Gastroesophageal sphincter (tissue), 4 donors: Measurements from ENCODE around the gene ANKRD24. TPM values are rescaled to one million over a fixed set of nuclear protein-coding genes. Genes with fewer than 3 reads are reported as not detected.
"Not testable (repeated sequence)": the region's sequence is repeated elsewhere in the genome, so short reads cannot be mapped to it uniquely, and the experiment has no call there.

Experiments
- ATAC-seq: fragments of 150-250 bp; one replicate; pipeline ENCODE4 v1.9.1; 2016; ENCODE audit warnings: mild to moderate bottlenecking, moderate library complexity
- H3K27ac ChIP-seq, 4 donors: fragments of 200-600 bp; sonication (generic) in 3 of 4; 1 replicate in 3 of 4; 2 replicates in 1 of 4; pipeline ENCODE4 v1.5.1; 2016 to 2019
- H3K27me3 ChIP-seq: fragments of 200-600 bp; sonication (generic); one replicate; pipeline ENCODE4 v1.5.1; 2019
- H3K36me3 ChIP-seq, 2 donors: fragments of 200-600 bp; sonication (generic); one replicate each; pipeline ENCODE4 v1.5.1; 2019; ENCODE audit warnings: control low read depth in 1 of 2
- H3K4me1 ChIP-seq, 3 donors: fragments of 200-600 bp; sonication (generic); 1 replicate in 2 of 3; 2 replicates in 1 of 3; pipeline ENCODE4 v1.5.1; 2016 to 2019; ENCODE audit warnings: control low read depth in 2 of 3
- H3K4me3 ChIP-seq, 2 donors: fragments of 200-600 bp; sonication (generic); one replicate each; pipeline ENCODE4 v1.5.1; 2019; ENCODE audit warnings: mild to moderate bottlenecking in 1 of 2, moderate library complexity in 1 of 2
- H3K9me3 ChIP-seq, 3 donors: fragments of 200-600 bp; sonication (generic); one replicate each; pipeline ENCODE4 v1.5.1; 2017 to 2019; ENCODE audit warnings: control low read depth in 2 of 3
- EP300 ChIP-seq: sonication (generic); formaldehyde crosslinking; IDR thresholded peaks from one replicate; pipeline ENCODE4 v1.6.1; 2017; ENCODE audit warnings: antibody characterized with exemption, mild to moderate bottlenecking
- POLR2A ChIP-seq, 2 donors: fragments of 450-650 bp; IDR thresholded peaks; one replicate each; pipeline ENCODE4 v1.6.1; 2017; ENCODE audit warnings: antibody characterized with exemption in 2 of 2, mild to moderate bottlenecking in 2 of 2, moderate library complexity in 1 of 2
- POLR2AphosphoS5 ChIP-seq: sonication (generic); formaldehyde crosslinking; IDR thresholded peaks from one replicate; pipeline ENCODE4 v1.6.1; 2017; ENCODE audit warnings: antibody characterized with exemption
- WGBS, 2 donors: methylation state at CpG; one replicate each; pipeline ENCODE4 v1.1.5; 2018; ENCODE audit warnings: low coverage in 1 of 2; 5-methylcytosine and 5-hydroxymethylcytosine counted together
- total RNA-seq, 4 donors: library from RNA; depleted of rRNA; stranded (reverse); fragments of >200 nt; gene quantifications; one replicate each; pipeline ENCODE4 v1.1.0, GENCODE V29; 2016
- TF ChIP-seq, protein P1 (sequence below), 4 experiments: fragments of 200-600 bp in 2 of 4; fragments of 450-650 bp in 2 of 4; sonication (generic) in 1 of 4; IDR thresholded peaks; one replicate each; pipeline ENCODE4 v1.5.1; 2017 to 2019; ENCODE audit warnings: antibody characterized with exemption in 4 of 4, mild to moderate bottlenecking in 2 of 4, moderate library complexity in 2 of 4

The ANKRD24 gene
- total RNA-seq, 4 donors from 2014 or later = 0.12 to 2.6 (median 1.2) TPM

DNA sequence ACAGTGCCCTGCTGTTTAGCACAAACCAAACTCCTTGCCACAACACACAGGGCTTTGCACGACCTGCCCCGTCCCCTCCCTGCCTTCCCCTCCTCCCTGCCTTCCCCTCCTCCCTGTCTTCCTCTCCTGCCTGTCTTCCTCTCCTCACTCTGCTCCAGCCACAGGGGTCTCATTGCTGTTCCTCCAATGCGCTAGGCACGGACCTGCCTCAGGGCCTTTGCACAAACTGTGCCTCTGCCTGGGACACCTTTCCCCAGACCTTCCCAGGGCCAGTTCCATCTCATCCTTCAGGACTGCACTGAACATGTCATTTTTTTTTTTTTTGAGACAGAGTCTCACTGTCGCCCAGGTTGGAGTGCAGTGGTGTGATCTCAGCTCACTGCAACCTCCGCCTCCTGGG lies 30.9 kb upstream of the ANKRD24 start:
- ATAC-seq = no peak
- Histone ChIP-seq H3K4me3 (no peak overlapping the region), H3K9me3 (no peaks in the 10 kb centered on the region), H3K27me3 (peaks cover 81% of the 10 kb centered on the region), H3K36me3 (no peaks in the 10 kb centered on the region), H3K4me1 (no peaks in the 10 kb centered on the region), H3K27ac (no peak overlapping the region)
- TF ChIP-seq POLR2AphosphoS5 = no peak
- 65 to 66% methylated on average over 6 of the region's 6 CpGs for WGBS, 2 donors

DNA sequence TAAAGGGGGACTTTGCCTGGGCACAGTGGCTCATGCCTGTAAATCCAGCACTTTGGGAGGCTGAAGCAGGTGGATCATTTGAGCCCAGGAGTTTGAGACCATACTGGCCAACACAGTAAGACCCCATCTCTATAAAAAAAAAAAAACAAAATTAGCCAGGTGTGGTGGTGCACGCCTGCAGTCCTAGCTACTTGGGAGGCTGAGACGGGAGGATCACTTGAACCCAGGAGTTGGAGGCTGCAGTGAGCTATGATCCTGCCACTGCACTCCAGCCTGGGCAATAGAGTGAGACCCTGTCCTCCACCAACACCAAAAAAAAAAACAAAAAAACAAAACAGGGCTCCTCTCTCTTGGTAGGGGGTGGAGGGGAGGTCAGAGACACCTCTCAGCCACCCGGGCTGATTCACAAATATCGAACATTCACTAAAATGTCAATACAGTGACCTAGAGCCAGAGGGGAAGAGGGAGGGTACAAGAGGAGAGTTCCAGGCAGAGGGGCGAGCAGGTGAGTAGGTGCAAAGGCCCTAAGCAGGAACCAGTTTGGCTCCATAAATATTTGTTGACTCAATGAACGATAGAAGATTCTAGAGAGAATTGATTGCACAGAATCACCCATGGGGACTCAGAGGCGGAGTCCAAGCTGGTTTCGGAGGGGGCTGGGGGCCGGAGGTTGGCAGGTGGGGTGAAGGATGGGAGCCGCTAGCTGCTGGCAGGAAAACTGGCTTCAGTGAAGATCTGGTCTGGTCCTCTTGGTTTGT lies 30.1 kb upstream of the ANKRD24 start:
- Histone ChIP-seq H3K36me3 (no peaks in the 10 kb centered on the region), H3K4me3 (no peak overlapping the region), H3K27ac (no peak overlapping the region), H3K9me3 (no peaks in the 10 kb centered on the region), H3K27me3 (peaks cover 74% of the 10 kb centered on the region), H3K4me1 (no peaks in the 10 kb centered on the region)
- no peak for TF ChIP-seq POLR2A (IDR thresholded peaks at IDR 0.05)
- TF ChIP-seq, protein P1, sequence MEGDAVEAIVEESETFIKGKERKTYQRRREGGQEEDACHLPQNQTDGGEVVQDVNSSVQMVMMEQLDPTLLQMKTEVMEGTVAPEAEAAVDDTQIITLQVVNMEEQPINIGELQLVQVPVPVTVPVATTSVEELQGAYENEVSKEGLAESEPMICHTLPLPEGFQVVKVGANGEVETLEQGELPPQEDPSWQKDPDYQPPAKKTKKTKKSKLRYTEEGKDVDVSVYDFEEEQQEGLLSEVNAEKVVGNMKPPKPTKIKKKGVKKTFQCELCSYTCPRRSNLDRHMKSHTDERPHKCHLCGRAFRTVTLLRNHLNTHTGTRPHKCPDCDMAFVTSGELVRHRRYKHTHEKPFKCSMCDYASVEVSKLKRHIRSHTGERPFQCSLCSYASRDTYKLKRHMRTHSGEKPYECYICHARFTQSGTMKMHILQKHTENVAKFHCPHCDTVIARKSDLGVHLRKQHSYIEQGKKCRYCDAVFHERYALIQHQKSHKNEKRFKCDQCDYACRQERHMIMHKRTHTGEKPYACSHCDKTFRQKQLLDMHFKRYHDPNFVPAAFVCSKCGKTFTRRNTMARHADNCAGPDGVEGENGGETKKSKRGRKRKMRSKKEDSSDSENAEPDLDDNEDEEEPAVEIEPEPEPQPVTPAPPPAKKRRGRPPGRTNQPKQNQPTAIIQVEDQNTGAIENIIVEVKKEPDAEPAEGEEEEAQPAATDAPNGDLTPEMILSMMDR (IDR thresholded peaks at IDR 0.05) = no peak
- TF ChIP-seq EP300 = no peak
- TF ChIP-seq POLR2AphosphoS5 = no peak
- no peak for ATAC-seq
- WGBS, 2 donors = 51 to 72% methylated on average over 5 to 8 of the region's 10 CpGs

DNA sequence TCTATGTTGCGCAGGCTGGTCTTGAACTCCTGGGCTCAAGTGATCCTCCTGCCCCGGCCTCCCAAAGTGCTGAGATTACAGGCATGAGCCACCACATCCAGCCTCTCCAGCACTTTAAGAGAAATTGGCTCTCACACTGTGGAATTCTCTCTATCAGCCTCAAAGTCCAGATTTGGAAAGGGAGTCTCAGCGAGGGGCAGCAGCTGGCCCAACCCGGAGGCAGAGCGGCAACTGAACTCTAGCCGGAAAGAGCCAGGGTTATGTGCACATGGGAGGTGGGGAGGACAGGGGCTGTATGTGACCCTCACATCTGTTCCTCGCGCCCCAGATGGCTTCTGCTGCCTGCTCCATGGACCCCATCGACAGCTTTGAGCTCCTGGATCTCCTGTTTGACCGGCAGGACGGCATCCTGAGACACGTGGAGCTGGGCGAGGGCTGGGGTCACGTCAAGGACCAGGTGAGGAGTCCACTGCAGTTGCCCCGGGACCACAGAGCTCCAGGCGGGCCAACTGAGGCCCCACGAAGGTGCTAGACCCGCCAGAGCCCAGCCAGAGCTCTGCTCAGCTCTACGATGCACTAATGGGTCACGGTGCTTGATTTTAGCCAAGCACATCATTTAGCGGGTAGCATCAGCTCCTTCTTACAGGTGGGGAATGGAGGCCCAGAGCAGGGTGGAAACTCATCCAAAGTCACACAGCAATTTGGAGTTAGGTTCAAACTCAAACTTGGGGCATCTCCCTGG lies 27.7 kb upstream of the ANKRD24 start:
- Histone ChIP-seq H3K27ac (no peak overlapping the region), H3K4me3 (no peak overlapping the region), H3K27me3 (peaks cover 67% of the 10 kb centered on the region), H3K36me3 (no peaks in the 10 kb centered on the region), H3K4me1 (no peaks in the 10 kb centered on the region), H3K9me3 (no peaks in the 10 kb centered on the region)
- 65 to 94% methylated on average over 2 to 5 of the region's 21 CpGs for WGBS, 2 donors
- TF ChIP-seq POLR2AphosphoS5 = no peak
- TF ChIP-seq, protein P1 (IDR thresholded peaks at IDR 0.05) = no peak
- no peak for ATAC-seq

DNA sequence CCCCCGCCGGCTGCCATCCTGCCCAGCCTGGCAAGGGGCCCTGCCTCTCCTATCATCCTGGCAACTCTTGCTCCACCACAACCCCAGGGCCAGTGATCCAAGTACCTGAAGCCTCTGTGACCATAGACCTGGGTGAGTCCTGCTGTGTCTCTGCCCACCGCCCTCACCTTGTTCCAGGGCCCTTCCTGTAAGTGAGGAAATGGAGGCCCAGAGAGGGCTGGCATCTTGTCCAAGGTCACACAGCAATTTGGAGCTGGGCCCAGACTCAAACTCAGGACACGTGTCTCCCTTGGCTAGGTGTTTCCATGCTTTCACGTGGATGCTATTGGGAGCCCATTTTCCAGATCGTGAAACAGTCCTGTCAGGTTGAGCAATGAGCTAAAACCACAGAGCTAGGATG lies 25.3 kb upstream of the ANKRD24 start:
- no peaks in the 10 kb centered on the region for H3K9me3 ChIP-seq
- H3K4me1 ChIP-seq = no peaks in the 10 kb centered on the region
- WGBS, 2 donors = 76% methylated on average over 4 of the region's 6 CpGs; no CpG with 5 or more reads in 1 of the 2 donors
- no peak overlapping the region for H3K4me3 ChIP-seq
- peaks cover 59% of the 10 kb centered on the region for H3K27me3 ChIP-seq
- TF ChIP-seq POLR2AphosphoS5 = no peak
- TF ChIP-seq, protein P1 (IDR thresholded peaks at IDR 0.05) = no peak
- no peak for TF ChIP-seq EP300
- TF ChIP-seq POLR2A (IDR thresholded peaks at IDR 0.05) = no peak
- ATAC-seq = no peak
- no peaks in the 10 kb centered on the region for H3K36me3 ChIP-seq
- H3K27ac ChIP-seq = no peak overlapping the region

DNA sequence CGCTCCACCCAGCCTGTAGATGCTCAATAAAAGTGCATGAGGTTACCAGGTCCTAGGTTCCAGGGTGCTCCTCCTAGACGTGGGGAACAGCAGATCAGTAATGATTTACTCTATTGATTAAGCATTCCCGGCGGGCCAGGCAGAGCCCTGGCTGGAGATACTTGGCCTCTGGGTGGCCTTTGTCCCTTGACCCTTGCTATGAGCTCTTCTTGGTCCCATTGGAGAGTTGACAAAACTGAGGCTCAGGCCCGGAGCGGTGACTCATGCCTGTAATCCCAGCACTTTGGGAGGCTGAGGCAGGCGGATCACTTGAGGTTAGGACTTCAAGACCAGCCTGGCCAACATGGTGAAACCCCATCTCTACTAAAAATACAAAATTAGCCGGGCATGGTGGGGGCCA lies 24.5 kb upstream of the ANKRD24 start:
- H3K36me3 ChIP-seq, H3K27ac ChIP-seq, H3K4me3 ChIP-seq, ATAC-seq, H3K4me1 ChIP-seq, H3K9me3 ChIP-seq: not testable (repeated sequence)
- 40% methylated on average over 1 of the region's 8 CpGs; no CpG with 5 or more reads in 1 of the 2 donors for WGBS, 2 donors
- H3K27me3 ChIP-seq = peaks cover 52% of the 10 kb centered on the region
